ENCODE results near the gene ITGB5.

DNA sequence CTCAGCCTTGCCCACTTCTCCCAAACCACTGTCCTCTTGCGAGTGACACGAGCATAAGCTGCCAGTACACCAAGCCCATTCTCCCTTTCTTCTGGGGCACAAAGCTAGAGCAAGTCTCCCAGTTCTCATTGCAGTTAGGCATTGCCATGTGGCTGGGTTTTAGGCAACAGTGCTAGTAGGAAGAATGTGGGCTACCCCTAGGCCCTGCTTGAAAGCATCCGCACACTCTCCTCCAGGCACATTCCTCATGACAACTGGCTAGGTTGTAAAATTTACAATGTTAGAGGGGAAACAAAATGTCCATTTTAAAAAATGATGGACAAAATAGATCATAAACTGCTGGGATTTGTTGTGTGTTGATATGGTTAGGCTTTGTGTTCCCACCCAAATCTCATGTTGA, 19.7 kb downstream of the ITGB5 start:
- TF ChIP-seq CTCF (IDR thresholded peaks at IDR 0.05) (no peak), POLR2A (IDR thresholded peaks at IDR 0.05) (no peak)

All from upper lobe of left lung (tissue), 4 donors.